Measurements from ENCODE around the gene ISLR2.

DNA sequence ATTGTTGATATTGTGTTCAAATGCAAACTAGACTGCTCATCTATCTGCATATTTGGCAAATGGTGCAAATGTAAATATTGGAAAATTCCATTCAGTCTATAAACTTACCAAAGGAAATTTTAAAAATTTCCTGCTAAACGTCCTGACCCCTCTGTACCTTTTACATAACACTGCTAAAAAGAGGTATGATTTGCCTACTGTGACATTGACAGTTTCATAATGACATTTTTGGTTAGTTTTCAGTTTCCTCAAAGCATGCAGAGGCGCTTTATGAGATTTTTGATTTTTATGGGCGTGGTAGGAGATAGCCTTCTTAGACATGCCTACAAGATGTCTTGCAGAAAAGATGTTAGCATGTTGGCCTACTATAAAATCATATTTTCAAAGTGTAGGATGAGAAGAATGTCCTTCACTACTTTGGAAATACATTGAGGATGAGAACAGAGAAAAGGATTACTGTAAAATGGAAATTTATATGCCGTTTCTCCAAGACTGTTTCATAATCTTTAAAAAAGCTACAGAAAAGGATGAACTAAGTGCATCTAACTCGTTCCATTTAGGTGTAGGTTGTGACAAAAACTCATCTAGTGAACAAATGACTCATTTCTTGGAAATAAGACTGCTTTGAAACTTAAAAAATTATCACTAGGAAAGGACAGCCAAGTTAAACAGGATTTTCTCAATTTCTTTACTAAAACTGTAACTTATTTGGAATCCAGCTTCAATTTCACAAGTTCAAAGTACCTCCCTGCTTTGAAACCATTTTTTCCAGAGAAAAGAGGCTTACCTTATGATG lies 28.7 kb downstream of the ISLR2 start:
- TF ChIP-seq, protein P1, sequence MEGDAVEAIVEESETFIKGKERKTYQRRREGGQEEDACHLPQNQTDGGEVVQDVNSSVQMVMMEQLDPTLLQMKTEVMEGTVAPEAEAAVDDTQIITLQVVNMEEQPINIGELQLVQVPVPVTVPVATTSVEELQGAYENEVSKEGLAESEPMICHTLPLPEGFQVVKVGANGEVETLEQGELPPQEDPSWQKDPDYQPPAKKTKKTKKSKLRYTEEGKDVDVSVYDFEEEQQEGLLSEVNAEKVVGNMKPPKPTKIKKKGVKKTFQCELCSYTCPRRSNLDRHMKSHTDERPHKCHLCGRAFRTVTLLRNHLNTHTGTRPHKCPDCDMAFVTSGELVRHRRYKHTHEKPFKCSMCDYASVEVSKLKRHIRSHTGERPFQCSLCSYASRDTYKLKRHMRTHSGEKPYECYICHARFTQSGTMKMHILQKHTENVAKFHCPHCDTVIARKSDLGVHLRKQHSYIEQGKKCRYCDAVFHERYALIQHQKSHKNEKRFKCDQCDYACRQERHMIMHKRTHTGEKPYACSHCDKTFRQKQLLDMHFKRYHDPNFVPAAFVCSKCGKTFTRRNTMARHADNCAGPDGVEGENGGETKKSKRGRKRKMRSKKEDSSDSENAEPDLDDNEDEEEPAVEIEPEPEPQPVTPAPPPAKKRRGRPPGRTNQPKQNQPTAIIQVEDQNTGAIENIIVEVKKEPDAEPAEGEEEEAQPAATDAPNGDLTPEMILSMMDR (IDR thresholded peaks at IDR 0.05) = no peak
- TF ChIP-seq POLR2A (IDR thresholded peaks at IDR 0.05) = no peak
